HepG2 (cell line): ENCODE measurements around the gene TFRC. TPM values are rescaled to one million over a fixed set of nuclear protein-coding genes. Genes with fewer than 3 reads are reported as not detected.

Experiments used
- ATRX ChIP-seq: sonication (generic); formaldehyde crosslinking; IDR thresholded peaks from 2 replicates; pipeline ENCODE4 v1.4.0; 2020; ENCODE audit warnings: missing genetic modification reagents, borderline replicate concordance
- CCAR2 ChIP-seq: fragments of 200-400 bp; formaldehyde crosslinking; optimal IDR thresholded peaks from 2 replicates; pipeline ENCODE3; 2018; ENCODE audit warnings: low read depth, mild to moderate bottlenecking, low read length, moderate library complexity
- HOXA9 ChIP-seq: sonication (generic); formaldehyde crosslinking; IDR thresholded peaks from 2 replicates; pipeline ENCODE4 v1.8.1; 2022; ENCODE audit warnings: missing genetic modification reagents, mild to moderate bottlenecking, moderate library complexity, borderline replicate concordance
- PTBP1 ChIP-seq: fragments of 200-400 bp; formaldehyde crosslinking; IDR thresholded peaks from 2 replicates; pipeline ENCODE4 v1.6.1; 2018; ENCODE audit warnings: low read length, low read depth; ENCODE audit not compliant: poor library complexity, severe bottlenecking
- RFXAP ChIP-seq: sonication (generic); formaldehyde crosslinking; IDR thresholded peaks from 2 replicates; pipeline ENCODE4 v1.4.0; 2020; ENCODE audit warnings: missing genetic modification reagents, borderline replicate concordance
- SIN3A ChIP-seq: IDR thresholded peaks from 2 replicates; pipeline ENCODE4 v1.6.1; 2011; ENCODE audit warnings: low read depth, mild to moderate bottlenecking, control low read depth, low read length, borderline replicate concordance
- SUZ12 ChIP-seq: fragments of 150-350 bp; IDR thresholded peaks from 2 replicates; pipeline ENCODE4 v1.6.1; 2014; ENCODE audit warnings: low read depth, low read length
- TCF7 ChIP-seq: sonication (generic); IDR thresholded peaks from 2 replicates; pipeline ENCODE4 v1.6.1; 2016; ENCODE audit warnings: antibody characterized with exemption, low read depth
- YY1 ChIP-seq: IDR thresholded peaks from 2 replicates; pipeline ENCODE4 v1.6.1; 2011; ENCODE audit warnings: low read length, low read depth, moderate library complexity, mild to moderate bottlenecking; ENCODE audit not compliant: insufficient read depth, insufficient replicate concordance
- ZC3H13 ChIP-seq: sonication (generic); formaldehyde crosslinking; IDR thresholded peaks from 2 replicates; pipeline ENCODE4 v1.8.1; 2023; ENCODE audit warnings: mild to moderate bottlenecking, missing genetic modification reagents, moderate library complexity
- ZFP36L2 ChIP-seq: sonication (generic); formaldehyde crosslinking; IDR thresholded peaks from 2 replicates; pipeline ENCODE4 v1.4.0; 2020; ENCODE audit warnings: missing genetic modification reagents
- ZNF546 ChIP-seq: sonication (generic); formaldehyde crosslinking; conservative IDR thresholded peaks from 2 replicates; pipeline ENCODE4 v1.8.1; 2023; ENCODE audit warnings: mild to moderate bottlenecking, missing genetic modification reagents
- polyA plus RNA-seq, 8 experiments: library from polyadenylated mRNA; depleted of rRNA in 3 of 8; stranded (reverse) in 7 of 8; unstranded in 1 of 8; fragments of >200 nt; fragmentation: Illumina TruSeq in 4 of 8; extraction: Trizol in 4 of 8; gene quantifications; 2 replicates each; pipeline versions ENCODE4 v1.2.1 to v1.2.3, GENCODE V29; 2011 to 2016; ENCODE audit warnings: low read depth in 4 of 8, missing spikeins in 1 of 8, mixed read lengths in 1 of 8; ENCODE audit not compliant: insufficient read depth in 1 of 8
- total RNA-seq, 5 experiments: library from RNA; depleted of rRNA; stranded (reverse); fragments of >200 nt; fragmentation: Illumina TruSeq; extraction: Trizol; gene quantifications; 2 replicates each; pipeline ENCODE4 v1.2.3, GENCODE V29; 2016; ENCODE audit warnings: low read depth in 1 of 5
- TF ChIP-seq, protein P1 (sequence below): sonication (generic); formaldehyde crosslinking; conservative IDR thresholded peaks from 2 replicates; pipeline ENCODE4 v1.8.1; 2023; ENCODE audit warnings: missing genetic modification reagents
- TF ChIP-seq, protein P2 (sequence below): sonication (generic); formaldehyde crosslinking; IDR thresholded peaks from 2 replicates; pipeline ENCODE4 v1.4.0; 2020; ENCODE audit warnings: mild to moderate bottlenecking, low read depth, missing genetic modification reagents
- TF ChIP-seq, protein P3 (sequence below): sonication (generic); formaldehyde crosslinking; IDR thresholded peaks from 2 replicates; pipeline ENCODE4 v1.9.0; 2021; ENCODE audit warnings: missing genetic modification reagents, borderline replicate concordance
- TF ChIP-seq, protein P4 (sequence below): sonication (generic); formaldehyde crosslinking; IDR thresholded peaks from 2 replicates; pipeline ENCODE4 v1.5.0; 2020; ENCODE audit warnings: mild to moderate bottlenecking, missing genetic modification reagents, borderline replicate concordance

The TFRC gene
- total and polyA plus RNA-seq, 2 of the 13 experiments (the other 11 are each of a cell fraction or from before 2014, with no cell fraction given), result 188 to 274 TPM

DNA sequence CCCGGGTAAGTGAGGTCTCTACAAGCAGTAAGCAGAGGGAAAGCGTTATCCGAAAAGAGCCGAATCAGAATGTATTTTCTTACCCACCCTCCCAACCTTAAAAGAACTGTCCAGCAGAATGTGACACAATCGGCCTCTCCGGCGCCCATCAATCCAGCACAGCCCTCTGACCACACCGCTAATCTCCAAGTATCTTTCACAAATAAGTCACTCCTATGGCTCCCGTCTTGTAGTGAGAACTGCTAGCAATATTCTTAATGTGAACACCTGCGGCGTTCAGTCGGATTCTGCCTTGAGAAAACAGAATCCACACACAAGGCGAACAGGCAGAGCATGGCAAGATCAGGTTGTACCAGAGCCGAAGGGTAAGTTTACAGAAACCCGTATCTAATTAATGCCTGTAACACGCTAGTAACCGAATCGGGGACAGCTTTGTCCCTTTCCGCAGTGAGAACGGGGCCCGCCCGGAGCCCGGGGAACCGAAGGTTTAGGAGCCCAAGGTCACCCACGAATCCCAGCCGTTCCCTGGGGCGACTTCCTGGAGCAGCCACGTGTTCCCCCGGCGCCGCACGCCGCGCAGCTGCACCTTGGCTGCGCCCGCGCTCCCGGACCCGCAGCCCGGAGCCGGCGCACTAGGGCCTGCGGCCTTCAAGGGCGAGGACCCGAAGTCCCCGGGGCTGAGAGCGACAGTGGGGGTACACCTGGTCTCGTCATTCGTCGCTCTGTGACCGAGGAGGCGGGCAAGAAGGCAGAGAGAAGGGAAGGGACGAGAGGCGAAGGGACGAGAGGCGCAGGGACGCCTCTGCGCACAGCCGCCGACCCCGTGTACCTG is 672 bp downstream of the TFRC start (continued):
- no peak for TF ChIP-seq SUZ12
- TF ChIP-seq, protein P1, sequence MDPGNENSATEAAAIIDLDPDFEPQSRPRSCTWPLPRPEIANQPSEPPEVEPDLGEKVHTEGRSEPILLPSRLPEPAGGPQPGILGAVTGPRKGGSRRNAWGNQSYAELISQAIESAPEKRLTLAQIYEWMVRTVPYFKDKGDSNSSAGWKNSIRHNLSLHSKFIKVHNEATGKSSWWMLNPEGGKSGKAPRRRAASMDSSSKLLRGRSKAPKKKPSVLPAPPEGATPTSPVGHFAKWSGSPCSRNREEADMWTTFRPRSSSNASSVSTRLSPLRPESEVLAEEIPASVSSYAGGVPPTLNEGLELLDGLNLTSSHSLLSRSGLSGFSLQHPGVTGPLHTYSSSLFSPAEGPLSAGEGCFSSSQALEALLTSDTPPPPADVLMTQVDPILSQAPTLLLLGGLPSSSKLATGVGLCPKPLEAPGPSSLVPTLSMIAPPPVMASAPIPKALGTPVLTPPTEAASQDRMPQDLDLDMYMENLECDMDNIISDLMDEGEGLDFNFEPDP (CRISPR knock-in tag), result no peak
- TF ChIP-seq HOXA9, result peak; percentile 18; the same call in 1 of the 2 replicates
- TF ChIP-seq, protein P2, sequence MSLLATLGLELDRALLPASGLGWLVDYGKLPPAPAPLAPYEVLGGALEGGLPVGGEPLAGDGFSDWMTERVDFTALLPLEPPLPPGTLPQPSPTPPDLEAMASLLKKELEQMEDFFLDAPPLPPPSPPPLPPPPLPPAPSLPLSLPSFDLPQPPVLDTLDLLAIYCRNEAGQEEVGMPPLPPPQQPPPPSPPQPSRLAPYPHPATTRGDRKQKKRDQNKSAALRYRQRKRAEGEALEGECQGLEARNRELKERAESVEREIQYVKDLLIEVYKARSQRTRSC (CRISPR knock-in tag), result no peak
- TF ChIP-seq TCF7, result no peak
- TF ChIP-seq ZFP36L2, result no peak
- no peak for TF ChIP-seq PTBP1
- TF ChIP-seq SIN3A, result peak; percentile 81; the same call in 1 of the 2 replicates
- peak; percentile 78; the same call in 1 of the 2 replicates for TF ChIP-seq ZC3H13
- TF ChIP-seq CCAR2, result no peak
- TF ChIP-seq, protein P3, sequence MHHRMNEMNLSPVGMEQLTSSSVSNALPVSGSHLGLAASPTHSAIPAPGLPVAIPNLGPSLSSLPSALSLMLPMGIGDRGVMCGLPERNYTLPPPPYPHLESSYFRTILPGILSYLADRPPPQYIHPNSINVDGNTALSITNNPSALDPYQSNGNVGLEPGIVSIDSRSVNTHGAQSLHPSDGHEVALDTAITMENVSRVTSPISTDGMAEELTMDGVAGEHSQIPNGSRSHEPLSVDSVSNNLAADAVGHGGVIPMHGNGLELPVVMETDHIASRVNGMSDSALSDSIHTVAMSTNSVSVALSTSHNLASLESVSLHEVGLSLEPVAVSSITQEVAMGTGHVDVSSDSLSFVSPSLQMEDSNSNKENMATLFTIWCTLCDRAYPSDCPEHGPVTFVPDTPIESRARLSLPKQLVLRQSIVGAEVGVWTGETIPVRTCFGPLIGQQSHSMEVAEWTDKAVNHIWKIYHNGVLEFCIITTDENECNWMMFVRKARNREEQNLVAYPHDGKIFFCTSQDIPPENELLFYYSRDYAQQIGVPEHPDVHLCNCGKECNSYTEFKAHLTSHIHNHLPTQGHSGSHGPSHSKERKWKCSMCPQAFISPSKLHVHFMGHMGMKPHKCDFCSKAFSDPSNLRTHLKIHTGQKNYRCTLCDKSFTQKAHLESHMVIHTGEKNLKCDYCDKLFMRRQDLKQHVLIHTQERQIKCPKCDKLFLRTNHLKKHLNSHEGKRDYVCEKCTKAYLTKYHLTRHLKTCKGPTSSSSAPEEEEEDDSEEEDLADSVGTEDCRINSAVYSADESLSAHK (CRISPR knock-in tag), result no peak
- TF ChIP-seq ATRX (CRISPR knock-in tag), result no peak
- TF ChIP-seq ZNF546 (CRISPR knock-in tag), result peak; percentile 68; the same call in 1 of the 2 replicates
- TF ChIP-seq, protein P4, sequence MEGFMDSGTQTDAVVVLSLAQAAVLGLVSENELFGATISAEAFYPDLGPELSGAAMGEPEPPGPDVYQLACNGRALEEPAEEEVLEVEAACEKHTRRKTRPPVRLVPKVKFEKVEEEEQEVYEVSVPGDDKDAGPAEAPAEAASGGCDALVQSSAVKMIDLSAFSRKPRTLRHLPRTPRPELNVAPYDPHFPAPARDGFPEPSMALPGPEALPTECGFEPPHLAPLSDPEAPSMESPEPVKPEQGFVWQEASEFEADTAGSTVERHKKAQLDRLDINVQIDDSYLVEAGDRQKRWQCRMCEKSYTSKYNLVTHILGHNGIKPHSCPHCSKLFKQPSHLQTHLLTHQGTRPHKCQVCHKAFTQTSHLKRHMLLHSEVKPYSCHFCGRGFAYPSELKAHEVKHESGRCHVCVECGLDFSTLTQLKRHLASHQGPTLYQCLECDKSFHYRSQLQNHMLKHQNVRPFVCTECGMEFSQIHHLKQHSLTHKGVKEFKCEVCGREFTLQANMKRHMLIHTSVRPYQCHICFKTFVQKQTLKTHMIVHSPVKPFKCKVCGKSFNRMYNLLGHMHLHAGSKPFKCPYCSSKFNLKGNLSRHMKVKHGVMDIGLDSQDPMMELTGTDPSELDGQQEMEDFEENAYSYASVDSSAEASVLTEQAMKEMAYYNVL (CRISPR knock-in tag), result peak; percentile 8; the same call in 1 of the 2 replicates
- TF ChIP-seq YY1, result no peak
- TF ChIP-seq RFXAP, result no peak
